K562 (cell line): ENCODE measurements around the gene CHRND. TPM values are rescaled to one million over a fixed set of nuclear protein-coding genes. Genes with fewer than 3 reads are reported as not detected.
A peak's percentile ranks its signal among the peaks of the same experiment; 100 is the strongest.

Experiments
- ATAC-seq: fragments of 200-7000 bp; cut with Tn5 transposase; 3 replicates; pipeline ENCODE4 v1.9.1; 2020; ENCODE audit warnings: moderate library complexity
- BruUV-seq: library from RNA; stranded (reverse); fragments of 400-500 nt; replicated peaks from 2 replicates; lab custom pipeline; 2021; lab: Mats Ljungman, UMichigan
- CTCF ChIA-PET: fragments of 300-600 bp; formaldehyde crosslinking; extraction: SDS; loops from one replicate; lab custom pipeline; 2021; ENCODE audit warnings: low intra/inter-chr PET ratio; lab: Yijun Ruan, JAX
- POLR2A ChIA-PET: fragments of 300-600, 350-650 bp; sonication (Branson Sonifier 250); formaldehyde crosslinking; extraction: SDS; loops from one replicate; lab custom pipeline; 2021; ENCODE audit warnings: antibody characterized with exemption, inconsistent platforms; lab: Yijun Ruan, JAX
- DNase-seq, 4 experiments: peaks; one replicate each; pipeline versions ENCODE4 v3.0.0 to v3.0.0-alpha.2; 2011 to 2018; ENCODE audit warnings: low spot score in 3 of 4, mixed read lengths in 3 of 4; ENCODE audit errors: extremely low read depth in 1 of 4
- FAIRE-seq: peaks from 2 replicates; lab custom pipeline; 2011; peaks lifted over from hg19 to GRCh38; lab: Jason Lieb, UNC
- H2AFZ ChIP-seq: 2 replicates; pipeline ENCODE4 v1.6.0; 2011; ENCODE audit warnings: low read depth, low read length, control low read depth, inconsistent platforms
- H3K27ac ChIP-seq: fragments of 200-600 bp; 3 replicates; pipeline ENCODE4 v1.8.0; 2011; ENCODE audit warnings: low read depth, mild to moderate bottlenecking, control low read depth, inconsistent platforms, low read length, moderate library complexity, mixed read lengths; ENCODE audit errors: extremely low read depth
- H3K27me3 ChIP-seq, 2 experiments: fragments of 300-600 bp in 1 of 2; 2 replicates in 1 of 2; 3 replicates in 1 of 2; pipeline versions ENCODE4 v1.6.0 to v1.8.0; 2011; ENCODE audit warnings: inconsistent platforms in 2 of 2, low read length in 2 of 2, mild to moderate bottlenecking in 1 of 2, mixed read lengths in 1 of 2, moderate library complexity in 1 of 2; ENCODE audit not compliant: control insufficient read depth in 2 of 2, insufficient read depth in 2 of 2
- H3K36me3 ChIP-seq: fragments of 300-600 bp; 3 replicates; pipeline ENCODE4 v1.8.0; 2011; ENCODE audit warnings: mild to moderate bottlenecking, low read length, inconsistent platforms; ENCODE audit not compliant: control insufficient read depth, insufficient read depth
- H3K4me1 ChIP-seq, 2 experiments: fragments of 200-600 bp in 1 of 2; replicated peaks in 1 of 2; 2 replicates in 1 of 2; 3 replicates in 1 of 2; pipeline versions ENCODE4 v1.5.1 to v1.8.0; 2011; ENCODE audit warnings: inconsistent platforms in 2 of 2, low read length in 2 of 2, mild to moderate bottlenecking in 1 of 2, mixed read lengths in 1 of 2, moderate library complexity in 1 of 2; ENCODE audit not compliant: control insufficient read depth in 2 of 2, insufficient read depth in 2 of 2
- H3K4me2 ChIP-seq: 2 replicates; pipeline ENCODE4 v1.6.1; 2011; ENCODE audit warnings: low read length, control low read depth, inconsistent platforms, mixed read lengths; ENCODE audit not compliant: insufficient read depth
- H3K4me3 ChIP-seq: fragments of 200-600 bp; sonication (generic), shearing (Covaris generic); 2 replicates; pipeline ENCODE4 v1.5.1; 2016; ENCODE audit warnings: control low read depth, inconsistent platforms
- H3K79me2 ChIP-seq: fragments of 200-600 bp; 3 replicates; pipeline ENCODE4 v1.8.0; 2011; ENCODE audit warnings: low read length, inconsistent platforms; ENCODE audit not compliant: control insufficient read depth, insufficient read depth
- H3K9ac ChIP-seq, 2 experiments: 2 replicates each; pipeline versions ENCODE4 v1.6.0 to v1.6.1; 2011; ENCODE audit warnings: low read depth in 2 of 2, low read length in 2 of 2, control low read depth in 1 of 2, inconsistent platforms in 1 of 2, mild to moderate bottlenecking in 1 of 2, mixed read lengths in 1 of 2; ENCODE audit not compliant: insufficient read depth in 1 of 2
- H3K9me1 ChIP-seq: one replicate; pipeline ENCODE4 v1.6.0; 2011; ENCODE audit warnings: inconsistent platforms, mild to moderate bottlenecking, low read length, moderate library complexity; ENCODE audit not compliant: control insufficient read depth, insufficient read depth
- H3K9me3 ChIP-seq: replicated peaks from 2 replicates; pipeline ENCODE4 v1.5.1; 2011; ENCODE audit warnings: low read depth, low read length, inconsistent platforms; ENCODE audit not compliant: control insufficient read depth, insufficient read depth
- H4K20me1 ChIP-seq: replicated peaks from 2 replicates; pipeline ENCODE4 v1.6.1; 2011; ENCODE audit warnings: low read length, inconsistent platforms, mixed read lengths; ENCODE audit not compliant: control insufficient read depth, insufficient read depth
- ARID4B ChIP-seq: sonication (generic); formaldehyde crosslinking; IDR thresholded peaks from 2 replicates; pipeline ENCODE4 v1.8.0; 2022; ENCODE audit warnings: mild to moderate bottlenecking, missing genetic modification reagents
- CLOCK ChIP-seq: fragments of 250-450 bp; sonication (Bioruptor Pico); IDR thresholded peaks from 2 replicates; pipeline ENCODE4 v1.4.0; 2020; ENCODE audit warnings: mild to moderate bottlenecking, moderate library complexity, borderline replicate concordance
- E2F6 ChIP-seq, 2 experiments: IDR thresholded peaks; 2 replicates each; pipeline ENCODE4 v1.6.1; 2011; ENCODE audit warnings: borderline replicate concordance in 1 of 2, control low read depth in 1 of 2, low read depth in 1 of 2, low read length in 1 of 2, mild to moderate bottlenecking in 1 of 2, mixed read lengths in 1 of 2, moderate library complexity in 1 of 2; ENCODE audit not compliant: insufficient read depth in 1 of 2, insufficient read length in 1 of 2, poor library complexity in 1 of 2, severe bottlenecking in 1 of 2; ENCODE audit errors: extremely low read depth in 1 of 2
- GTF2E2 ChIP-seq: fragments of 200-800 bp; sonication (Bioruptor generic); IDR thresholded peaks from 2 replicates; pipeline ENCODE4 v1.6.1; 2016; ENCODE audit warnings: missing genetic modification characterization, missing compliant biosample characterization
- LARP7 ChIP-seq: fragments of 450-650 bp; IDR thresholded peaks from 2 replicates; pipeline ENCODE4 v1.6.1; 2016
- MCM5 ChIP-seq: fragments of 450-650 bp; IDR thresholded peaks from 2 replicates; pipeline ENCODE4 v1.6.1; 2016; ENCODE audit warnings: low read depth
- NR1H2 ChIP-seq: sonication (generic); formaldehyde crosslinking; IDR thresholded peaks from 2 replicates; pipeline ENCODE4 v1.4.0; 2020; ENCODE audit warnings: mild to moderate bottlenecking, missing genetic modification reagents
- POLR2G ChIP-seq: fragments of 200-400 bp; formaldehyde crosslinking; IDR thresholded peaks from 2 replicates; pipeline ENCODE4 v1.6.1; 2017; ENCODE audit warnings: low read depth, mild to moderate bottlenecking, antibody characterized with exemption, low read length, moderate library complexity
- TCF3 ChIP-seq: sonication (generic); formaldehyde crosslinking; IDR thresholded peaks from 2 replicates; pipeline ENCODE4 v1.4.0; 2020; ENCODE audit warnings: mild to moderate bottlenecking, missing genetic modification reagents
- WGBS: fragments of 100-300 bp; shearing (Covaris generic); methylation state at CpG from one replicate; pipeline ENCODE4 v1.1.6; 2016; ENCODE audit warnings: low coverage, mixed read lengths; ENCODE audit not compliant: insufficient coverage; ENCODE audit errors: missing lambda C conversion rate; 5-methylcytosine and 5-hydroxymethylcytosine counted together
- in situ Hi-C: fragments of 300-500 bp; cut with MboI; formaldehyde crosslinking; loops from 4 replicates; pipeline ENCODE4 v1.15.0; 2018; ENCODE audit warnings: inconsistent platforms, mixed read lengths
- intact Hi-C: fragments of 100-400 bp; cut with micrococcal nuclease; formaldehyde crosslinking; loops from 2 replicates; pipeline ENCODE4 v1.14.2; 2022
- polyA plus RNA-seq, 8 experiments: library from polyadenylated mRNA; depleted of rRNA in 4 of 8; stranded (reverse) in 5 of 8; unstranded in 3 of 8; fragments of >200 nt; fragmentation: Nextera tagmentation in 2 of 8; fragmentation: Illumina TruSeq in 1 of 8; extraction: Ambion mirVana in 2 of 8; extraction: Trizol in 1 of 8; gene quantifications; 2 replicates each; pipeline versions ENCODE4 v1.2.1 to v1.2.3, GENCODE V29; 2011 to 2014; ENCODE audit warnings: inconsistent platforms in 1 of 8, missing spikeins in 1 of 8
- total RNA-seq, 7 experiments: library from RNA; depleted of rRNA in 6 of 7; stranded (reverse); fragments of >200 nt in 6 of 7; fragmentation: Illumina TruSeq in 2 of 7; extraction: Trizol in 2 of 7; gene quantifications; 2 replicates each; pipeline versions ENCODE4 v1.2.1 to v1.2.3, GENCODE V29; 2011 to 2021; ENCODE audit warnings: low replicate concordance in 1 of 7

CHRND gene
- total and polyA plus RNA-seq, 9 of the 15 experiments (the other 6 are each of a cell fraction or from before 2014, with no cell fraction given), result not detected

GRCh38 chr2:232541195-232541960, 15.4 kb downstream of the CHRND start (continued):
- TF ChIP-seq E2F6 (IDR thresholded peaks at IDR 0.05; ENCODE audit: borderline replicate concordance in 1 of 2, extremely low read depth in 1 of 2, insufficient read depth in 1 of 2, insufficient read length in 1 of 2, low read depth in 1 of 2, low read length in 1 of 2, poor library complexity in 1 of 2, severe bottlenecking in 1 of 2) (peak in 1 of 2 experiments; percentile 29), MCM5 (no peak), POLR2G (peak; percentile 31)

- 9% methylated on average over 5 of the region's 9 CpGs for WGBS
- Histone ChIP-seq H3K9me1 (no peaks in the 10 kb centered on the region), H3K79me2 (no peaks in the 10 kb centered on the region), H3K27me3 (no peaks in the 10 kb centered on the region), H3K27ac (no peak overlapping the region), H4K20me1 (no peaks in the 10 kb centered on the region), H2AFZ (no peak overlapping the region), H3K9ac (no peak overlapping the region), H3K4me3 (no peak overlapping the region), H3K4me2 (no peak overlapping the region), H3K36me3 (peaks cover 7% of the 10 kb centered on the region; the same call in 1 of the 3 replicates), H3K4me1 (peaks cover 0 to 38% of the 10 kb centered on the region in 2 experiments; a peak in 3 of 5 replicates), H3K9me3 (no peaks in the 10 kb centered on the region)
- DNase-seq (peak in 1 of 4 experiments; percentile 20), ATAC-seq (0 out of 3 replicates have a peak, but pooled peaks have one; percentile 4), FAIRE-seq (no peak)
- POLR2A ChIA-PET, result interaction anchor here (0.7 to 1.1 kb wide), 2 partner anchors 8 to 10 kb away, joined by 3 read pairs; partner anchors contain the start of genes EIF4E2 and TIGD1
- BruUV-seq, result no TSS peak
- in situ Hi-C loops (no loop called here), intact Hi-C loops (no loop called here)
- CTCF ChIA-PET, result no interaction called here
- TF ChIP-seq ARID4B (no peak), NR1H2 (CRISPR knock-in tag) (no peak), CLOCK (CRISPR knock-in tag) (no peak), LARP7 (no peak), TCF3 (CRISPR knock-in tag) (no peak), GTF2E2 (tag) (no peak)
These were observed 16.2 kb downstream of the CHRND start for GRCh38 chr2:232541961-232542714.
